Measurements from ENCODE around the gene DVL3. TPM values are rescaled to one million over a fixed set of nuclear protein-coding genes. Genes with fewer than 3 reads are reported as not detected.

Gene DVL3
- total RNA-seq, 1 donor from 2014 or later, result 57.8 TPM

- intact Hi-C loops (cut with DNase I), result no loop called here
- peak; percentile 95 for ATAC-seq
Observed at GRCh38 chr3:184174646-184175492, 19.7 kb downstream of the DVL3 start, which contains the start of gene AP2M1. AP2M1 (plus strand) TSS chr3:184174855; CDS start chr3:184176994, 2,139 bp downstream.

GRCh38 chr3:184175506-184175905, 20.3 kb downstream of the DVL3 start:
- no peak for ATAC-seq
- intact Hi-C loops (cut with DNase I), result no loop called here
- no peak for DNase-seq (ENCODE audit: low spot score)

More at GRCh38 chr3:184174646-184175492, 19.7 kb downstream of the DVL3 start, which contains the start of gene AP2M1:
- DNase-seq (ENCODE audit: low spot score), result peak; percentile 98

- intact Hi-C loops (cut with DNase I), result no loop called here
- ATAC-seq (no peak), DNase-seq (ENCODE audit: low spot score) (no peak)
Observed at GRCh38 chr3:184175981-184176376, 20.8 kb downstream of the DVL3 start.

GRCh38 chr3:184176377-184177330, 21.5 kb downstream of the DVL3 start:
- DNase-seq (ENCODE audit: low spot score) (peak; percentile 82), ATAC-seq (peak; percentile 63)
- intact Hi-C loops (cut with DNase I), result no loop called here

- no peak for DNase-seq (ENCODE audit: low spot score)
- no peak for ATAC-seq
- intact Hi-C loops (cut with DNase I), result no loop called here
Observed at GRCh38 chr3:184177331-184177731, 22.2 kb downstream of the DVL3 start.

- no peak for DNase-seq (ENCODE audit: low spot score)
- no peak for ATAC-seq
- intact Hi-C loops (cut with DNase I), result no loop called here
Observed at GRCh38 chr3:184177767-184178306, 22.7 kb downstream of the DVL3 start.

GRCh38 chr3:184178521-184179138, 23.5 kb downstream of the DVL3 start:
- intact Hi-C loops (cut with DNase I), result no loop called here
- no peak for ATAC-seq
- no peak for DNase-seq (ENCODE audit: low spot score)

- ATAC-seq (no peak), DNase-seq (ENCODE audit: low spot score) (no peak)
- intact Hi-C loops (cut with DNase I), result no loop called here
Observed at GRCh38 chr3:184180165-184180564, 25.0 kb downstream of the DVL3 start.

- intact Hi-C loops (cut with DNase I), result no loop called here
- ATAC-seq, result no peak
- DNase-seq (ENCODE audit: low spot score), result peak; percentile 14
Observed at GRCh38 chr3:184181596-184181995, 26.4 kb downstream of the DVL3 start.

- intact Hi-C loops (cut with DNase I), result no loop called here
- ATAC-seq, result no peak
- no peak for DNase-seq (ENCODE audit: low spot score)
Observed at GRCh38 chr3:184183679-184184078, 28.5 kb downstream of the DVL3 start.

- intact Hi-C loops (cut with DNase I), result no loop called here
- DNase-seq (ENCODE audit: low spot score) (no peak), ATAC-seq (no peak)
Observed at GRCh38 chr3:184184546-184185230, 29.5 kb downstream of the DVL3 start.

- DNase-seq (ENCODE audit: low spot score), result peak; percentile 100
- intact Hi-C loops (cut with DNase I), result no loop called here
- ATAC-seq, result peak; percentile 99
Observed at GRCh38 chr3:184185461-184186183, 30.4 kb downstream of the DVL3 start.

GRCh38 chr3:184186184-184186901, 31.2 kb downstream of the DVL3 start, which contains the start of gene ABCF3:
ABCF3 (plus strand) TSS chr3:184186199; CDS start chr3:184186208, 9 bp downstream.
- intact Hi-C loops (cut with DNase I), result no loop called here
- ATAC-seq (peak; percentile 37), DNase-seq (ENCODE audit: low spot score) (no peak)

GRCh38 chr3:184186902-184187207, 31.7 kb downstream of the DVL3 start:
- no peak for ATAC-seq
- intact Hi-C loops (cut with DNase I), result no loop called here

GRCh38 chr3:184188080-184188479, 32.9 kb downstream of the DVL3 start:
- ATAC-seq, result no peak

More at GRCh38 chr3:184186902-184187207, 31.7 kb downstream of the DVL3 start:
- peak; percentile 56 for DNase-seq (ENCODE audit: low spot score)

GRCh38 chr3:184189421-184189820, 34.2 kb downstream of the DVL3 start:
- ATAC-seq, result no peak
- intact Hi-C loops (cut with DNase I), result no loop called here
- DNase-seq (ENCODE audit: low spot score), result no peak

More at GRCh38 chr3:184188080-184188479, 32.9 kb downstream of the DVL3 start:
- intact Hi-C loops (cut with DNase I), result no loop called here
- DNase-seq (ENCODE audit: low spot score), result no peak

- intact Hi-C loops (cut with DNase I), result no loop called here
- DNase-seq (ENCODE audit: low spot score) (no peak), ATAC-seq (no peak)
Observed at GRCh38 chr3:184192889-184193288, 37.7 kb downstream of the DVL3 start.
